HUES64 (cell line): ENCODE data around the gene FBH1. TPM values are rescaled to one million over a fixed set of nuclear protein-coding genes. Genes with fewer than 3 reads are reported as not detected.
"Not testable (repeated sequence)": the region's sequence is repeated elsewhere in the genome, so short reads cannot be mapped to it uniquely, and the experiment has no call there.

Experiments used
- H3K27ac ChIP-seq: 2 replicates; pipeline ENCODE4 v1.7.0; 2013; ENCODE audit warnings: low read depth, low read length, inconsistent platforms
- H3K27me3 ChIP-seq: 2 replicates; pipeline ENCODE4 v1.6.1; 2013; ENCODE audit warnings: mild to moderate bottlenecking, low read length; ENCODE audit not compliant: insufficient read depth
- H3K36me3 ChIP-seq: 2 replicates; pipeline ENCODE4 v1.6.1; 2013; ENCODE audit warnings: mild to moderate bottlenecking, low read length; ENCODE audit not compliant: insufficient read depth
- H3K4me1 ChIP-seq: 2 replicates; pipeline ENCODE4 v1.6.1; 2013; ENCODE audit warnings: mild to moderate bottlenecking, low read length, moderate library complexity; ENCODE audit not compliant: insufficient read depth
- H3K4me3 ChIP-seq: 2 replicates; pipeline ENCODE4 v1.5.1; 2013; ENCODE audit warnings: mild to moderate bottlenecking, low read length, moderate library complexity
- H3K9ac ChIP-seq: 2 replicates; pipeline ENCODE4 v1.6.1; 2013; ENCODE audit warnings: mild to moderate bottlenecking, low read depth, low read length
- H3K9me3 ChIP-seq: 2 replicates; pipeline ENCODE4 v1.6.1; 2013; ENCODE audit warnings: low read depth, low read length; ENCODE audit not compliant: insufficient read depth
- WGBS: fragments of 150-250, 120-280 bp; methylation state at CpG from one replicate; pipeline ENCODE4 v1.1.7; 2013; ENCODE audit warnings: missing lambda C conversion rate; 5-methylcytosine and 5-hydroxymethylcytosine counted together
- polyA plus RNA-seq, 2 experiments: library from polyadenylated mRNA; stranded (reverse); fragments of 50-300 nt; gene quantifications; one replicate each; pipeline ENCODE4 v1.2.3, GENCODE V29; 2013

FBH1 gene
- polyA plus RNA-seq (2013, experiment 1 of 2), result 32.8 TPM
- 31.8 TPM for polyA plus RNA-seq (2013, experiment 2 of 2)

DNA sequence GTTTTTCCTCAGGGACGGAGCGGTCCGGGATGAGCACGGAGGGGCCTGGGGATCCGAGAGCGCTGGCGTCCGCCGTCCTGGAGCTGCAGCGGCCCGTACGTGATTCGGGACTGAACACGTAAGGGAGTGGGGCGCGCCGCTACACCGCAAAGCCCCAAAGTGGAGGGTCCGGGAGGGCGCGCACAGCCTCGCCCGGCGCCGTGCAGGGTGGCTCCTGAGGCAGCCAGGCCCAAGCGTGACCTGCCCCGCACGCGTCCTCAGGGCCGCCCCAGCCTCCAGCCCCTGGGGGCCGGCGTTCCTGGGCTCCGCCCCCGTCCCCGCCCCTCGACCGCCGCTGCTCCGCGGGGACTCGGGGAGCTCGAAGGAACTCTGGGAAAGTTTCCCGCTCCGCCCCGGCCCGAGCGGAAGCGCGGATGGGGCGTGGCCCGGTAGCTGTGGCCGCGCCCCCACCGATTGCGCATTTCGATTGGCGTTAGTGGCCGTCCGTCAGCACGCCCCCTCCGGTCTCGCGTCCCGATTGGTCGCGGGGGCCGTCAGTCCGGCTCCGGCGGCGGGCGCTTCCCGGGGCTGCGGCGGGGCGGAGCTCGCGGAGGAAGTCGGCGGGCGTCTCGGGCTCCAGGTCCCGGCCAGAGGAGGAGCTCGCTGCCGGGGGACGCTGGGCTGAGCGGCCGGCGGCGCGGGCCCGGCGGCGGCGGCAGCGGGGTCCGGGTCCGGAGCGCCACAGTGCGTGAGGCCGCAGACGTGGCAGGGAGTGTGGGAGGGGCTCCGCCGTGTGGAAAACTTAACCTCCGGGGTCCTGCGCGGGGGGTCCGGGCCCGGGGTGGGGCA, at the start of gene FBH1, which contains the start of gene ANKRD16:
Gene FBH1 (plus strand): TSS at position 620 of the 828 bp plus-strand sequence. CDS start 103 bp downstream, at position 723.
Gene ANKRD16 (minus strand): TSS at position 270 of the 828 bp plus-strand sequence. CDS start 539 bp downstream, outside the sequence.
- no peaks in the 10 kb centered on the region for H3K9me3 ChIP-seq
- H3K4me1 ChIP-seq, result 0 out of 2 replicates have a peak, but pooled peaks cover 8% of the 10 kb centered on the region
- H3K36me3 ChIP-seq, result peaks cover 52% of the 10 kb centered on the region
- H3K27ac ChIP-seq, result peak within 1 kb of the TSS; percentile 67; the same call in 1 of the 2 replicates
- H3K4me3 ChIP-seq, result peak within 1 kb of the TSS; percentile 86
- under 1% methylated on average over 109 of the region's 109 CpGs for WGBS
- peak within 1 kb of the TSS; percentile 87 for H3K9ac ChIP-seq
- no peaks in the 10 kb centered on the region for H3K27me3 ChIP-seq

DNA sequence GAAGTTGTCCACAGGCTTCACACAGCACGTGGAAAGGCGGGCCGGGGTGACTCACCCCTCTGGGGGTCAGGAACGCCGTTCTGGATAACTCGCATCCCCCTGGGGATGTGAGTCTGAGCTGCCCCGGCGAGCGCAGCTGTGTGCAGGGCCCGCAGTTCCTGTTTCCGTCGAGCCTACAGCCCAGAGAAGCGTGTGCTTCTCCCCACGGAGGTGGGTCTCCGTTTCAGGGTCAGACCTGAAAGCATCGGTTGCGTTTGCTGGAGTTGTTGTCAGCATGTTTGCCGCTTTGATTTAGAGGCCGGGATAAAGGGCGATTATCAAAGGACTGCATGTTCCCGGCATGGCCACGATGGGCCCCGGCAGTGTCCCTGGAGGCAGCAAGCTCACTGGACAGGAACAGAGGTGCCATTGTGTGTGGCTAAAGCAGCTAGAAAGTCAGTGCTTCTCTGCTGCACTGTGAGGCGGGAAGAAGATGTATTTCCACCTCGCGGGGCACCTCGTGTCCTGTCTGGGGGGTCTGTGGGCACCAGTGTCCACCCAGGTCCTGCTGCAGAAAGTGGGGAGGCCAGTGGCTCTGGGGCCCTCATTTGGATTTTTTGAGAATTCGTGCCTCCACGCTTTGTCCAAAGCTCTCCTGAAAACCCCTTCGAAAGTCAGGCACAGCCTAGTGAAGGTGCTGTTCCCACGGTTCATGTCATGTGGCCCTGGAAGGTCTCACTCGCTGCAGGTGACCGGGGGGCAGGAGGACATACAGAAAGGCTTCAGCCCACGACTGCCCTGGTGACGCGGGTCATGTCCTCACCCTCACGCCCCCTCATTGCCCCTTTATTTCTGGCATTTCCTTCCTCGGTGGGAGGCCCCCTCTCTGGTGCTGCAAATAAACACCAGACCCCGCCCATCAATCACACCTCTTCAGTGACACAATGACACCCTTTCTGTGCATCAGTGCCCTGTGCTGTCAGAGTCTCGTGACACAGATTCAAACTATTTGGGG, 49.4 kb upstream of the FBH1 start:
- no peaks in the 10 kb centered on the region for H3K36me3 ChIP-seq
- H3K9me3 ChIP-seq, result no peaks in the 10 kb centered on the region
- no peaks in the 10 kb centered on the region for H3K27me3 ChIP-seq
- H3K27ac ChIP-seq, result no peak overlapping the region
- no peak overlapping the region for H3K4me3 ChIP-seq
- no peak overlapping the region for H3K9ac ChIP-seq
- H3K4me1 ChIP-seq, result 0 out of 2 replicates have a peak, but pooled peaks cover 4% of the 10 kb centered on the region
- 63% methylated on average over 40 of the region's 40 CpGs for WGBS

DNA sequence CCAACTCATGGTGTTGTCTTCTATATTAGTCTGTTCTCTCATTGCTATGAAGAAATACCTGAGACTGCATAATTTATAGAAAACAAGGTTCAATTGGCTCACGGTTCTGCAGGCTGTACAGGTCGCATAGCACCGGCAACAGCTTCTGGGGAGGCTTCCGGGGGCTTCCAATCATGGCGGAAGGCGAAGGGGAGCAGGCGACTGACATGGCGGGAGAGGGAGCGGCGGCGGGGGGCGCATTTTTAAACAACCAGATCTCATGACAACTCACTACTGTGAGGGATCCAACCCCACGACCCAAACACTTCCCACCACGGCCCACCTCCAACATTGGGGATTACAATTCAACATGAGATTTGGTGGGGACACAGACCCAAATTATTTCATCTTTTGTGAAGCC, 48.1 kb upstream of the FBH1 start:
- Histone ChIP-seq H3K9me3 (no peaks in the 10 kb centered on the region), H3K4me3 (no peak overlapping the region), H3K27ac (no peak overlapping the region), H3K9ac (no peak overlapping the region), H3K4me1 (0 out of 2 replicates have a peak, but pooled peaks cover 4% of the 10 kb centered on the region), H3K27me3 (no peaks in the 10 kb centered on the region), H3K36me3 (no peaks in the 10 kb centered on the region)
- WGBS, result 90% methylated on average over 14 of the region's 14 CpGs

DNA sequence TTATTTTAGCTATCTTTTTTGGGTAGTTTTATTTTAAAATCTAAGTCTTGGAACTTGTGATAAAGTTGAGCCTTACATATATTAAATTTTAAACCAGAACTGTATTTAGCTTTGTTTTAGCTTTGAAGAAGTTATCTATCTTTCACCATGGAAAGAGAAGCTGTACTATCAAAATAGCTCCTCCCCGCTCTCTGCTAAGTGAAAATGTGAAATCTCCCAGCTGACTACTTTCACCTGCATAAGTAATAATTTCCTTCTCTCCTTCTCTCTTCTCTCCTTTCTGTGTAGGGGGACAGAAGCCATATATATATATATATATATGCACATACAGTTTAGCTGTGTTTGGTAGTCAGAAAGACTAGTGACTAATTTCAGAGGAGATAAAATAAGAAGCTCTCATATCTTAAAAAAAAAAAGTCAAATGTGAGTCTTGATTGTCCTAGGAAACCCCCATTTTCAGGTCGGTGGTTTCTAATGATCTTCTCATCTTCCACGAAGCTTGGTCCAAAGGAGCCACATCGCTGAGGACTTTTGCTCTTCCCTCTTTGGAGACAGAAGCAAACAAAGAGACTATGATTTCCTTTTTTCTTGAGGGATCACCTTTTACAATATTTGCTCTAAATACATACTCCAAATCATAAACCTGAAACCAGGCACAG, 46.2 kb upstream of the FBH1 start:
- Histone ChIP-seq H3K9ac (no peak overlapping the region), H3K4me1 (0 out of 2 replicates have a peak, but pooled peaks cover 4% of the 10 kb centered on the region), H3K36me3 (no peaks in the 10 kb centered on the region), H3K27me3 (no peaks in the 10 kb centered on the region), H3K9me3 (no peaks in the 10 kb centered on the region), H3K27ac (no peak overlapping the region), H3K4me3 (no peak overlapping the region)
- WGBS, result 98% methylated on average over 4 of the region's 4 CpGs

DNA sequence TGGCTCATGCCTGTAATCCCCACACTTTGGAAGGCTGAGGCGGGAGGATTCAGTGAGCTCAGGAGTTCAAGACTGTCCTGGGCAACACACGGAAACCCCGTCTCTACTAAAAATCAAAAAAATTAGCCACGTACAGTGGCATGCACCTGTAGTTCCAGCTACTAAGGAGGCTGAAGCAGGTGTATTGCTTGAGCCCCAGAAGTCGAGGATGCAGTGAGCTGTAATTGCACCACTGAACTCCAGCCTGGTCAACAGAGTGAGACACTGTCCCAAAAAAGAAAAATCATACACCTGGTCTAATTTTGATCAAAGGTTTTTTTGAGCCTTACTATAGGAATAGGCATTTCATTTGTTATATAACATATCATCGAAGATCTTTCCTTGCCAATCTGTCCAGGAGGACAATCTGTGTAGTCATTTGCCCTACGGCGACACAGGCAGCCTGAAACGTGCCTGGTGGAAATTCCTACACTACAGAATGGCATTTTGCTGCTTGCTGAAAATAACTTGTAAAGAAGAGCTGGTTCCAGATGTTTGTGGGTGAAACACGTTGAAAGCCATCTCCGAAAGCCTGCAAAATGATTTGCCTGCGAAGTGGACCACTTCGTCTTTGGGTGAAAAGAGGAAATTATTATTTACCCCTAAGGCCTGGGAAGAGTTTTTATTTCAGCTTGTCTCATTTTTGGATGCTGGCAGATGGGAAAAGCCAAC, 45.5 kb upstream of the FBH1 start:
- no peak overlapping the region for H3K27ac ChIP-seq
- H3K9me3 ChIP-seq, result no peaks in the 10 kb centered on the region
- H3K4me1 ChIP-seq, result 0 out of 2 replicates have a peak, but pooled peaks cover 4% of the 10 kb centered on the region
- H3K4me3 ChIP-seq, result no peak overlapping the region
- WGBS, result 93% methylated on average over 13 of the region's 13 CpGs
- H3K27me3 ChIP-seq, result no peaks in the 10 kb centered on the region
- no peaks in the 10 kb centered on the region for H3K36me3 ChIP-seq
- H3K9ac ChIP-seq, result no peak overlapping the region

DNA sequence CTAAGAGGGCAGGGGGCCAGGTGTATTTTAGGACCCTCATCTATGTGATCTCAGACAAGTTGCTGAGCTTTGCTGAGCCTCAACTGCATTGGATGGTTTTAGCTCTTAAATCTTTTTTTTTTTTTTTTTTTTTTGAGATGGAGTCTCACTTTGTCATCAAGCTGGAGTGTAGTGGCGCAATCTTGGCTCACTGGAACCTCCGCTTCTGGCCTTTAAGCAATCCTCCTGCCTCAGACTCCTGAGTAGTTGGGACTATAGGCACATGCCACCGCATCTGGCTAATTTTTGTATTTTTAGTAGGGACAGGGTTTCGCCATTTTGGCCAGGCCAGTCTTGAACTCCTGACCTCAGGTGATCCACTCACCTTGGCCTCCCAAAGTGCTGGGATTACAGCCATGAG, 43.4 kb upstream of the FBH1 start:
- H3K9me3 ChIP-seq, H3K27ac ChIP-seq, H3K4me1 ChIP-seq, H3K4me3 ChIP-seq, H3K9ac ChIP-seq, H3K27me3 ChIP-seq, H3K36me3 ChIP-seq: not testable (repeated sequence)
- WGBS, result 97% methylated on average over 4 of the region's 4 CpGs

DNA sequence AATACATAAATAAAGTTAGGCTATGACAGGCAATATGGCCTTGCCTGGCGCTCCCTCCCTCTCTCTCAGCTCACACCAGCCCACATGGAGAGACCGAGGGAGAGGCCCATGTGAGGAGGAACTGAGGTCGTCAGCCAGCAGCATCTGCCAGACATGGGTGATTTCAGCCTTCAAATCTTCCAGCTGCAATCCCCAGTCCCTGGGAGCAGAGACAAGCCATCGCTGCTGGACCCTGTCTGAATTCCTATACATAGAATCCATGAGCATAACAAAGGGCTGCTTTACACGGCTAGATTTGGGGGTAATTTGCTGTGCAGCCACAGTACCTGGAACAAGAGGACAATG, 35.9 kb upstream of the FBH1 start:
- 82% methylated on average over 5 of the region's 5 CpGs for WGBS
- H3K9me3 ChIP-seq, result no peaks in the 10 kb centered on the region
- H3K36me3 ChIP-seq, result no peaks in the 10 kb centered on the region
- no peak overlapping the region for H3K4me3 ChIP-seq
- no peaks in the 10 kb centered on the region for H3K27me3 ChIP-seq
- H3K27ac ChIP-seq, result no peak overlapping the region
- no peaks in the 10 kb centered on the region for H3K4me1 ChIP-seq
- no peak overlapping the region for H3K9ac ChIP-seq

DNA sequence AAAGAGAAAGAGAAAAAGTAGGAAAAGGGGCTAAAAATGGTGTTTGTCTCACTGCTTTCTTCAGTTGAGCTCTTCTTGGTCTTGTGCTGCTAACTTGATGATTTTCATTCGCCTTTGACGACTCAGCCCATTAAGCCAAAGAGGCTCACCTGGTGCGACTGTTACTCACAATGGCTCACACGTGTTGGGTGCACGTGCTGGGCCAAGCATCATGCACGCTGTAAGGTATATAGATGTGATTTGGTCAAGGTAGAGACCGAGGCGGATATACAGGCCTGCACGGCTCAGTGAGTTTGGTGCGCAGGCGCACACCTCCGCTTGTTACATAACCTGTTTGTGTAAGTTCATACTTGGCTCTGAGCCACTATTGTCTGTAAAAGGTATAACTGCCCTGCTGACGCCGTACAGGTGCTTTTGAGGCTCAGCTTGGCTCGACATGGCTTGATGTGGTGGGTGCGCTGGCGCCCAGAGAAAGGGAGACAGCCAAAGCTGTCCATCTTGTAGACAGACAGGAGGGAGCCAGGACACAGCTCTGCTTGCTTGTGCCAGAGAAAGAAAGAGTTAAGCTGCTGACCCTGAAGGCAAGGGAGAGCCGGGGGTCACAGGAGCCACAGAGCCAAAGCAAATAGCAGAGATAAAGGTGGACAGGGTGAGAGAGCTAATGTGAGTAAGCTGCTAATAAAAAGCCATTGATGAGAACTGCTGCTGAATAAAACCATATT, 33.9 kb upstream of the FBH1 start:
- H3K36me3 ChIP-seq, result no peaks in the 10 kb centered on the region
- H3K27ac ChIP-seq, result no peak overlapping the region
- 82% methylated on average over 18 of the region's 18 CpGs for WGBS
- no peak overlapping the region for H3K4me3 ChIP-seq
- no peaks in the 10 kb centered on the region for H3K9me3 ChIP-seq
- no peaks in the 10 kb centered on the region for H3K4me1 ChIP-seq
- no peak overlapping the region for H3K9ac ChIP-seq
- H3K27me3 ChIP-seq, result no peaks in the 10 kb centered on the region

DNA sequence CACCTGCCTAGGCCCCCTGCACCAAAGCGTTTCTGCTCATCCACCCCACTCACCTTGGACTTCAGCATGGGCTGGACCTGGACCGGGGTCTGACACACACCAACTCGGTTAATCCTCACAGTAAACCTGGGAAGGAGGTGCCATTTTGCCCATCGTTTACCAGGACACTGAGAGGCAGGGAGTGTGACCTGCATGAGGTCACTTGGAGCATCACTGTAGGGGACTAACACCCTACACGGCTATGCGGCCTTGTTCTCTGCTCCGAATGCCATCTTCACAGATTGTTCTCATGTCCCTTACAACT, 33.4 kb upstream of the FBH1 start:
- WGBS, result 89% methylated on average over 7 of the region's 7 CpGs
- no peaks in the 10 kb centered on the region for H3K4me1 ChIP-seq
- H3K27me3 ChIP-seq, result no peaks in the 10 kb centered on the region
- no peak overlapping the region for H3K4me3 ChIP-seq
- no peaks in the 10 kb centered on the region for H3K9me3 ChIP-seq
- no peak overlapping the region for H3K9ac ChIP-seq
- no peaks in the 10 kb centered on the region for H3K36me3 ChIP-seq
- no peak overlapping the region for H3K27ac ChIP-seq

DNA sequence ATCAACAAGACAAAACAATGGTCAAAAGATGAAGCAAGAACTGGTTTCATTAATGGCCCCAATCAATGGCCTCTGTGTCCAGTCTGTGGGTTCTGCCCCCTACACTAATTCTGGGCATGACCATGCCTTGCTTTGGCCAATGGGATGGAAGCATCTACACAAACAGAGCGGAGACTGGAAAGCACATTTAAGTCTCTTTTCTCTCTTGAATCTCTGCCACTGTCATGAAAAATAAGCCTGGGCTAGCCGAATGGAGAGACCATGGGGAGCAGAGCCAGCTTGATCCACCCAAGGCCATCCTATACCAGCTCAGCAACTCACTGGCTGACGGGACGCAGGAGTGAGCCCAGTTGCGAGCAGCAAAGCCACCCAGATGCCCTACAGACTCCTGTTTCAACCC, 31.2 kb upstream of the FBH1 start:
- Histone ChIP-seq H3K9ac (no peak overlapping the region), H3K27ac (no peak overlapping the region), H3K4me1 (no peaks in the 10 kb centered on the region), H3K9me3 (no peaks in the 10 kb centered on the region), H3K36me3 (no peaks in the 10 kb centered on the region; the same call in 1 of the 2 replicates), H3K4me3 (no peak overlapping the region), H3K27me3 (no peaks in the 10 kb centered on the region)
- 95% methylated on average over 5 of the region's 5 CpGs for WGBS
